Caki2 (cell line): Measurements from ENCODE around the gene WDR47. TPM values are rescaled to one million over a fixed set of nuclear protein-coding genes. Genes with fewer than 3 reads are reported as not detected.

ENCODE experiments used
- DNase-seq: peaks from one replicate; pipeline ENCODE4 v3.0.0-alpha.2; 2015; ENCODE audit warnings: low read depth
- in situ Hi-C: cut with HindIII; loops from 2 replicates; pipeline ENCODE4 v1.10.0; 2016; ENCODE audit warnings: low sequenced_read_pairs, low pct_unique_long_range_greater_than_20kb, mixed read lengths
- total RNA-seq: library from RNA; depleted of rRNA; stranded (reverse); fragments of >200 nt; shearing (Covaris generic); gene quantifications from 2 replicates; pipeline ENCODE4 v1.2.3, GENCODE V29; 2014; ENCODE audit warnings: low replicate concordance; rRNA removed

Gene WDR47
- 4.7 and 4.9 TPM in 2 replicates for total RNA-seq

DNA sequence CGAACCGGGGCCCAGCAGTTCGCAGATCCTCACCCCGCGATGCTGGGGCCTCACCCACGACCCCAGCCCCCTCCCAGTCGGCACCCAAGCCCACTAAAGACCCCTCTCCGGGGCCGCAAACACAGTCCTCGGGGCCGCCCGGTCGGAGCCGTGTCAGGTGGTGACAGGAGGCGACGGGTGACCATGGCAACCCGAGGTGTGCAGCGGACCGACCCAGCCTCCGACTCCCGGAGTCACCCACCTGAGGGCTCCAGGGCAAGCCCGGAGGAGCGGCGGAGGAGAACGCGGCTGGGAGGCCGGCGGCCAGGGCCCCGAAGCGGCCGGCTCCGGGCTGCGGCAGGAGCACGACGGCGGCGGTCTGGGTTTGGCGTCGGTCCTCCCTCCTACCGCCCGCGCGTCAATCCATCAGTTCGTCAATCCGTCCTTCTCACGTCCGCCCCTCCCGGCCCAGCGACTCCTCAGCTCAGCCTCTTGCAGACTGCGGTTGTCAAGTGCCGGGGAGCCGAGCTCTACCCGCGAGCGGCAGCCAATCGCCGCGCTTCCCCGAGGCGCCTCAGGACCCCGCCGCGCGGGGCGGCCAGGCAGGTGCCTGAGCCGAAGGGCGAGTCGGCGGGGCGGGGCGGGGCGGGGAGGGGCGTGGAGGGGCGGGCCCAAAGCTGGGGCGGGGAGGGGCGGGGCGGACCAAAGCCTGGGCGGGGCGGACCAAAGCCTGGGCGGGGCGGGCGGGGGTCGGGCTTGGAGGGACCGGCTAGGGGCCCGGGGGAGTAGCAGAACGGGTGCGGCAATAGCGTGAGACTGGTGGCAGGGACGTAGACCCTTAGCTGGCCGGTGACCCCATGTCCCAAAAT lies at the start of gene WDR47:
Gene WDR47, minus strand, starts transcription at position 482 of the 848 bp plus-strand sequence. CDS start 18,590 bp downstream, outside the sequence.
- in situ Hi-C loops: no loop called here
- peak; percentile 90 for DNase-seq

GRCh38 chr1:109091078-109091838 lies 49.4 kb upstream of the WDR47 start:
- no peak for DNase-seq
- in situ Hi-C loops: no loop called here

- in situ Hi-C loops: no loop called here
- peak; percentile 86 for DNase-seq
Measured at GRCh38 chr1:109090196-109091077, 48.5 kb upstream of the WDR47 start, which contains the start of gene TMEM167B. Gene TMEM167B, plus strand, starts transcription at chr1:109090764. Its CDS starts 109 bp downstream, at chr1:109090873.

- DNase-seq: peak; percentile 49
- in situ Hi-C loops: no loop called here
Measured at GRCh38 chr1:109089242-109090015, 47.5 kb upstream of the WDR47 start.

GRCh38 chr1:109084563-109085517 lies 42.9 kb upstream of the WDR47 start:
- DNase-seq: no peak
- in situ Hi-C loops: no loop called here

- in situ Hi-C loops: no loop called here
- DNase-seq: no peak
Measured at GRCh38 chr1:109083923-109084322, 42.0 kb upstream of the WDR47 start.

GRCh38 chr1:109083501-109083900 lies 41.6 kb upstream of the WDR47 start:
- DNase-seq: no peak
- in situ Hi-C loops: no loop called here

DNA sequence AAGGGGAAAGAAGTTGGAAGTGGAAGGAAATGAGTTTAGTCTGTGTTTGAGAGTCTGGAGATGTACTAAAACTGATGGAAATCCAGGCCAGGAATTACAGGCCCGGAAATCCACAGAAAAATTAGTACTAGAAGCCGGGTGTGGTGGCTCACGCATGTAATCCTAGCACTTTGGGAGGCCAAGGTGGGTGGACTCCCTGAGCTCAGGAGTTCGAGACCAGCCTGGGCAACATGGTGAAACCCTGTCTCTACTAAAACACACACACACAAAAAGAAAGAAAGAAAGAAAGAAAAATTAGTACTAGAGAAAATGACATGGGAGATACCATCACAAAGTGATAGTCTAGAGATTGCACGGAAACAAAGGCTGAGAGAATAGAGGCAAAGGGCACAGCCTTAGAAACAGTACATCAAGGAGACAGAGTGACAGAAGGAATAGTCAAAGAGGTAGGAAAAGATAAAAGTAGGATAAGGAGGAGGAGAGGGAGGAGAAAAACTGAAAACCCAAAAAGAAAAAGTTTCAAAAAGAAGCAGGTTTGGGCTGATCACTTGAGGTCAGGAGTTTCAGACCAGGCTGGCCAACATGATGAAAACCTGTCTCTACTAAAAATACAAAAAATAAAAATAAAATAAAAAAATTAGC lies 38.7 kb upstream of the WDR47 start:
- in situ Hi-C loops: no loop called here
- no peak for DNase-seq

GRCh38 chr1:109079240-109079622 lies 37.3 kb upstream of the WDR47 start:
- no peak for DNase-seq
- in situ Hi-C loops: no loop called here

GRCh38 chr1:109078317-109078716 lies 36.4 kb upstream of the WDR47 start:
- DNase-seq: no peak
- in situ Hi-C loops: no loop called here

- peak; percentile 88 for DNase-seq
- in situ Hi-C loops: no loop called here
Measured at GRCh38 chr1:109075531-109076490, 33.9 kb upstream of the WDR47 start, which contains the start of gene TAF13. Gene TAF13, minus strand, starts transcription at chr1:109076003. Its CDS starts 56 bp downstream, at chr1:109075947.

DNA sequence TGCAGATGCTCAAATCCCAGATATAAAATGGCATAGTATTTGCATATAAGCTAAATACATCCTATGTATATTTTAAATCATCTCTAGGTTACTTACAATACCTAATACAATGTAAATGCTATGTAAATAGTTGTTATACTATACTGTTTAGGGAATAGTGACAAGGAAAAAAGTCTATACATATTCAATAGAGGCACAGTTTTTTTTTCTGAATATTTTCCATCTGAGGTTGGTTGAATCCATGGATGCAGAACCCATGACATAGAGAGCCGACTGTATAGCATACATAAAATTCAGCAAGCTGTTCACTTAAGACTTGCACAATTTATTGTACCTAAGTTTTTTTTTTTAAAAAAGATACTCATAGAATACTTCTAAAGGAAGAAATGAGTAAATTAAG lies 27.4 kb upstream of the WDR47 start:
- in situ Hi-C loops: no loop called here
- DNase-seq: no peak

DNA sequence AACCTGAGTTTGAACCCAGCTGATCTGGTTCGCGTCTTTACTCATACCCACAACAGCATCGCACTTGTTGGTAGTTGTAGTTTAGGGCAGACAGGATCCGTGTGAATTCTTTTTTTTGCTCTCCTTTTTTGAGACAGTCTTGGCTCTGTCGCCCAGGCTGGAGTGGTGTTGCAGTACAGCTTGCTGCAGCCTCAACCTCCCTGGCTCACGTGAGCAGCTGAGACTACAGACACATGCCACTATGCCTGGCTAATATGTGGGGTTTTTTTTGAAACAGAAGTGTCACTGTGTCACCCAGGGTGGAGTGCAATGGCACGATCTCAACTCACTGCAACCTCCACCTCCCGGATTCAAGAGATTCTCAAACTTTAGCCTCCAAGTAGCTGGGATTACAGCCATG lies 26.0 kb upstream of the WDR47 start:
- DNase-seq: no peak
- in situ Hi-C loops: no loop called here

- in situ Hi-C loops: no loop called here
Measured at GRCh38 chr1:109065137-109065536, 23.2 kb upstream of the WDR47 start.

GRCh38 chr1:109061183-109061582 lies 19.3 kb upstream of the WDR47 start:
- in situ Hi-C loops: no loop called here
- no peak for DNase-seq

More at GRCh38 chr1:109065137-109065536, 23.2 kb upstream of the WDR47 start:
- DNase-seq: no peak
